Keratinocyte (primary cell): ENCODE data around the gene AIFM2.

Source experiments
- CTCF ChIP-seq, 3 experiments: IDR thresholded peaks in 1 of 3; conservative IDR thresholded peaks in 1 of 3; optimal IDR thresholded peaks in 1 of 3; 2 replicates in 2 of 3; 3 replicates in 1 of 3; pipeline versions ENCODE3 to v1.5.1; 2011; ENCODE audit warnings: low read length in 3 of 3, mild to moderate bottlenecking in 3 of 3, moderate library complexity in 2 of 3, control low read depth in 1 of 3, inconsistent platforms in 1 of 3; ENCODE audit not compliant: insufficient read depth in 2 of 3; ENCODE audit errors: extremely low read depth in 1 of 3
- EZH2 ChIP-seq: IDR thresholded peaks from one replicate; pipeline ENCODE4 v1.6.1; 2012; ENCODE audit warnings: inconsistent platforms, mild to moderate bottlenecking, low read length, moderate library complexity

- TF ChIP-seq CTCF (optimal IDR thresholded peaks at IDR 0.05 in 1 of 3, IDR thresholded peaks at IDR 0.05 in 1 of 3, conservative IDR thresholded peaks at IDR 0.05 in 1 of 3; ENCODE audit: extremely low read depth in 1 of 3, insufficient read depth in 2 of 3, low read length in 3 of 3) (no peak), EZH2 (no peak)
These were observed 45.6 kb upstream of the AIFM2 start for GRCh38 chr10:70178139-70178725.
